ENCODE results near the gene CSF1R.

- no peak for TF ChIP-seq RAD21 (IDR thresholded peaks at IDR 0.05; ENCODE audit: low read length)
- TF ChIP-seq, protein P1, sequence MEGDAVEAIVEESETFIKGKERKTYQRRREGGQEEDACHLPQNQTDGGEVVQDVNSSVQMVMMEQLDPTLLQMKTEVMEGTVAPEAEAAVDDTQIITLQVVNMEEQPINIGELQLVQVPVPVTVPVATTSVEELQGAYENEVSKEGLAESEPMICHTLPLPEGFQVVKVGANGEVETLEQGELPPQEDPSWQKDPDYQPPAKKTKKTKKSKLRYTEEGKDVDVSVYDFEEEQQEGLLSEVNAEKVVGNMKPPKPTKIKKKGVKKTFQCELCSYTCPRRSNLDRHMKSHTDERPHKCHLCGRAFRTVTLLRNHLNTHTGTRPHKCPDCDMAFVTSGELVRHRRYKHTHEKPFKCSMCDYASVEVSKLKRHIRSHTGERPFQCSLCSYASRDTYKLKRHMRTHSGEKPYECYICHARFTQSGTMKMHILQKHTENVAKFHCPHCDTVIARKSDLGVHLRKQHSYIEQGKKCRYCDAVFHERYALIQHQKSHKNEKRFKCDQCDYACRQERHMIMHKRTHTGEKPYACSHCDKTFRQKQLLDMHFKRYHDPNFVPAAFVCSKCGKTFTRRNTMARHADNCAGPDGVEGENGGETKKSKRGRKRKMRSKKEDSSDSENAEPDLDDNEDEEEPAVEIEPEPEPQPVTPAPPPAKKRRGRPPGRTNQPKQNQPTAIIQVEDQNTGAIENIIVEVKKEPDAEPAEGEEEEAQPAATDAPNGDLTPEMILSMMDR (conservative IDR thresholded peaks at IDR 0.05; ENCODE audit: low read depth, low read length), result no peak
- no peak for TF ChIP-seq POLR2A (IDR thresholded peaks at IDR 0.05; ENCODE audit: low read depth, low read length)
- no peak for TF ChIP-seq SMC3 (IDR thresholded peaks at IDR 0.05; ENCODE audit: low read depth, low read length)
- no peak for TF ChIP-seq NFE2L2 (IDR thresholded peaks at IDR 0.05; ENCODE audit: low read depth, low read length)
- TF ChIP-seq RFX5 (IDR thresholded peaks at IDR 0.05; ENCODE audit: low read depth, low read length), result no peak
- TF ChIP-seq RCOR1 (IDR thresholded peaks at IDR 0.05; ENCODE audit: insufficient replicate concordance, low read length), result no peak
- TF ChIP-seq BHLHE40 (IDR thresholded peaks at IDR 0.05; ENCODE audit: low read depth, low read length), result no peak
Observed at GRCh38 chr5:150104550-150104870, 18.2 kb upstream of the CSF1R start.
